HG02678 (cell line): ENCODE data around the gene TWSG1.
"Not testable (repeated sequence)": the region's sequence is repeated elsewhere in the genome, so short reads cannot be mapped to it uniquely, and the experiment has no call there.

Experiments used
- ATAC-seq: cut with Tn5 transposase; IDR thresholded peaks from one replicate; pipeline ENCODE4 v1.9.1; 2021; ENCODE audit warnings: mild to moderate bottlenecking, moderate library complexity; ENCODE audit not compliant: unreplicated experiment

Gene TWSG1

GRCh38 chr18:9334973-9335696 lies 562 bp downstream of the TWSG1 start:
- ATAC-seq: peak; percentile 36

- no peak for ATAC-seq
Measured at GRCh38 chr18:9335697-9336045, 1.1 kb downstream of the TWSG1 start.

GRCh38 chr18:9336827-9337226 lies 2.3 kb downstream of the TWSG1 start:
- no peak for ATAC-seq

- no peak for ATAC-seq
Measured at GRCh38 chr18:9337873-9338272, 3.3 kb downstream of the TWSG1 start.

- no peak for ATAC-seq
Measured at GRCh38 chr18:9340472-9340871, 5.9 kb downstream of the TWSG1 start.

- ATAC-seq: no peak
Measured at GRCh38 chr18:9343577-9343976, 9.0 kb downstream of the TWSG1 start.

GRCh38 chr18:9346775-9347174 lies 12.2 kb downstream of the TWSG1 start:
- no peak for ATAC-seq

- ATAC-seq: no peak
Measured at GRCh38 chr18:9348079-9348671, 13.6 kb downstream of the TWSG1 start.

GRCh38 chr18:9348766-9349165 lies 14.2 kb downstream of the TWSG1 start:
- ATAC-seq: no peak

GRCh38 chr18:9353596-9353995 lies 19.0 kb downstream of the TWSG1 start:
- ATAC-seq: peak; percentile 87

- ATAC-seq: no peak
Measured at GRCh38 chr18:9354256-9354655, 19.7 kb downstream of the TWSG1 start.

GRCh38 chr18:9356976-9357375 lies 22.4 kb downstream of the TWSG1 start:
- ATAC-seq: no peak

GRCh38 chr18:9359796-9360195 lies 25.2 kb downstream of the TWSG1 start:
- no peak for ATAC-seq

GRCh38 chr18:9361191-9361590 lies 26.6 kb downstream of the TWSG1 start:
- no peak for ATAC-seq

GRCh38 chr18:9362869-9363268 lies 28.3 kb downstream of the TWSG1 start:
- ATAC-seq: no peak

- no peak for ATAC-seq
Measured at GRCh38 chr18:9364242-9364641, 29.7 kb downstream of the TWSG1 start.

- no peak for ATAC-seq
Measured at GRCh38 chr18:9365406-9365805, 30.8 kb downstream of the TWSG1 start.

GRCh38 chr18:9366126-9366714 lies 31.6 kb downstream of the TWSG1 start:
- no peak for ATAC-seq

GRCh38 chr18:9373254-9373653 lies 38.7 kb downstream of the TWSG1 start:
- not testable (repeated sequence) for ATAC-seq

- ATAC-seq: no peak
Measured at GRCh38 chr18:9379118-9379517, 44.5 kb downstream of the TWSG1 start.

GRCh38 chr18:9380101-9380500 lies 45.5 kb downstream of the TWSG1 start:
- no peak for ATAC-seq

- ATAC-seq: no peak
Measured at GRCh38 chr18:9380621-9381395, 46.2 kb downstream of the TWSG1 start.
